Ishikawa (cell line): ENCODE measurements around the gene STK26.

ENCODE experiments used
- CEBPB ChIP-seq: IDR thresholded peaks from 2 replicates; pipeline ENCODE4 v1.6.1; 2012
- EP300 ChIP-seq: IDR thresholded peaks from 2 replicates; pipeline ENCODE4 v1.6.1; 2012; ENCODE audit warnings: borderline replicate concordance
- NFIC ChIP-seq: IDR thresholded peaks from 2 replicates; pipeline ENCODE4 v1.6.1; 2012
- RAD21 ChIP-seq: IDR thresholded peaks from 2 replicates; pipeline ENCODE4 v1.6.1; 2012; ENCODE audit warnings: low read depth
- TEAD4 ChIP-seq: IDR thresholded peaks from 2 replicates; pipeline ENCODE4 v1.6.1; 2012
- YY1 ChIP-seq: IDR thresholded peaks from 2 replicates; pipeline ENCODE4 v1.6.1; 2012; ENCODE audit warnings: low read depth
- TF ChIP-seq, protein P1 (sequence below): IDR thresholded peaks from 2 replicates; pipeline ENCODE4 v1.6.1; 2012
- TF ChIP-seq, protein P2 (sequence below): IDR thresholded peaks from 2 replicates; pipeline ENCODE4 v1.6.1; 2012; ENCODE audit warnings: low read depth, mild to moderate bottlenecking
- TF ChIP-seq, protein P3 (sequence below): IDR thresholded peaks from 2 replicates; pipeline ENCODE4 v1.6.1; 2012

DNA sequence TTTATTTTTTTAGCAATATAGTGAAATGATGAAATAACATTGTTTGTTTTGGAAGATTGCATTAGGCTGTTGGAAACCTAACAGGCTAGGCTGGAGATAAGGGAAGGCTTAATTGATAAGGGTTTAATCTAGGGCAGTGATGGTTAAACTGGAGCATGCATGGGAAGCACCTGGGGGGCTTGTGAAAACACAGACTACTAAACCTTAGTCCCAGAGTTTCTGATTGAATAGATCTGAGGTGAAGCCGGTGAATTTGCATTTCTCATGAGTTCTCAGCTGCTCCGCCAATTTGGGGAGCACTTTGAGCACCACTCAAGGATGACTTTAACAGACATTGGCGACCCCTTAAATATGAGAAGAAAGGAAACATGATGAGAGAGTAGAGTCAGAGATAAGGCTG lies 11.5 kb downstream of the STK26 start:
- TF ChIP-seq RAD21 (no peak), NFIC (no peak), CEBPB (no peak), EP300 (no peak), TEAD4 (no peak), YY1 (no peak)
- TF ChIP-seq, protein P1, sequence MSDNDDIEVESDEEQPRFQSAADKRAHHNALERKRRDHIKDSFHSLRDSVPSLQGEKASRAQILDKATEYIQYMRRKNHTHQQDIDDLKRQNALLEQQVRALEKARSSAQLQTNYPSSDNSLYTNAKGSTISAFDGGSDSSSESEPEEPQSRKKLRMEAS = no peak
- TF ChIP-seq, protein P2, sequence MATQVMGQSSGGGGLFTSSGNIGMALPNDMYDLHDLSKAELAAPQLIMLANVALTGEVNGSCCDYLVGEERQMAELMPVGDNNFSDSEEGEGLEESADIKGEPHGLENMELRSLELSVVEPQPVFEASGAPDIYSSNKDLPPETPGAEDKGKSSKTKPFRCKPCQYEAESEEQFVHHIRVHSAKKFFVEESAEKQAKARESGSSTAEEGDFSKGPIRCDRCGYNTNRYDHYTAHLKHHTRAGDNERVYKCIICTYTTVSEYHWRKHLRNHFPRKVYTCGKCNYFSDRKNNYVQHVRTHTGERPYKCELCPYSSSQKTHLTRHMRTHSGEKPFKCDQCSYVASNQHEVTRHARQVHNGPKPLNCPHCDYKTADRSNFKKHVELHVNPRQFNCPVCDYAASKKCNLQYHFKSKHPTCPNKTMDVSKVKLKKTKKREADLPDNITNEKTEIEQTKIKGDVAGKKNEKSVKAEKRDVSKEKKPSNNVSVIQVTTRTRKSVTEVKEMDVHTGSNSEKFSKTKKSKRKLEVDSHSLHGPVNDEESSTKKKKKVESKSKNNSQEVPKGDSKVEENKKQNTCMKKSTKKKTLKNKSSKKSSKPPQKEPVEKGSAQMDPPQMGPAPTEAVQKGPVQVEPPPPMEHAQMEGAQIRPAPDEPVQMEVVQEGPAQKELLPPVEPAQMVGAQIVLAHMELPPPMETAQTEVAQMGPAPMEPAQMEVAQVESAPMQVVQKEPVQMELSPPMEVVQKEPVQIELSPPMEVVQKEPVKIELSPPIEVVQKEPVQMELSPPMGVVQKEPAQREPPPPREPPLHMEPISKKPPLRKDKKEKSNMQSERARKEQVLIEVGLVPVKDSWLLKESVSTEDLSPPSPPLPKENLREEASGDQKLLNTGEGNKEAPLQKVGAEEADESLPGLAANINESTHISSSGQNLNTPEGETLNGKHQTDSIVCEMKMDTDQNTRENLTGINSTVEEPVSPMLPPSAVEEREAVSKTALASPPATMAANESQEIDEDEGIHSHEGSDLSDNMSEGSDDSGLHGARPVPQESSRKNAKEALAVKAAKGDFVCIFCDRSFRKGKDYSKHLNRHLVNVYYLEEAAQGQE = no peak
- TF ChIP-seq, protein P3, sequence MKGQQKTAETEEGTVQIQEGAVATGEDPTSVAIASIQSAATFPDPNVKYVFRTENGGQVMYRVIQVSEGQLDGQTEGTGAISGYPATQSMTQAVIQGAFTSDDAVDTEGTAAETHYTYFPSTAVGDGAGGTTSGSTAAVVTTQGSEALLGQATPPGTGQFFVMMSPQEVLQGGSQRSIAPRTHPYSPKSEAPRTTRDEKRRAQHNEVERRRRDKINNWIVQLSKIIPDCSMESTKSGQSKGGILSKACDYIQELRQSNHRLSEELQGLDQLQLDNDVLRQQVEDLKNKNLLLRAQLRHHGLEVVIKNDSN = no peak
